IMR-90 (cell line): Measurements from ENCODE around the gene MAJIN. TPM values are rescaled to one million over a fixed set of nuclear protein-coding genes. Genes with fewer than 3 reads are reported as not detected.
A peak's percentile ranks its signal among the peaks of the same experiment; 100 is the strongest.

ENCODE experiments used
- ELK1 ChIP-seq: fragments of 150-350 bp; IDR thresholded peaks from 2 replicates; pipeline ENCODE4 v1.6.1; 2016; ENCODE audit warnings: low read depth, mild to moderate bottlenecking, low read length, moderate library complexity, borderline replicate concordance
- FOS ChIP-seq: fragments of 150-350 bp; IDR thresholded peaks from 2 replicates; pipeline ENCODE4 v1.6.1; 2016; ENCODE audit warnings: low read depth, low read length
- polyA plus RNA-seq, 3 experiments: library from polyadenylated mRNA; depleted of rRNA; stranded (reverse); fragments of >200 nt; gene quantifications; 2 replicates each; pipeline ENCODE4 v1.2.3, GENCODE V29; 2012; ENCODE audit warnings: low replicate concordance in 1 of 3
- total RNA-seq: library from RNA; depleted of rRNA; stranded (reverse); fragments of >200 nt; gene quantifications from 2 replicates; pipeline ENCODE4 v1.2.3, GENCODE V29; 2012

The MAJIN gene
- total and polyA plus RNA-seq, 2 of the 4 experiments (the other 2 are of a cell fraction) = not detected

- TF ChIP-seq FOS (0 out of 2 replicates have a peak, but pooled peaks have one; percentile 6), ELK1 (no peak)
Observed at GRCh38 chr11:65013888-65014725, 42.2 kb upstream of the MAJIN start, which contains the start of gene ARL2 (continued).
